HepG2 (cell line): Measurements from ENCODE around the gene ERCC4. TPM values are rescaled to one million over a fixed set of nuclear protein-coding genes. Genes with fewer than 3 reads are reported as not detected.

ENCODE experiments used
- CHCHD3 ChIP-seq: sonication (generic); formaldehyde crosslinking; IDR thresholded peaks from 2 replicates; pipeline ENCODE4 v1.8.0; 2022; ENCODE audit warnings: mild to moderate bottlenecking, missing genetic modification reagents, moderate library complexity
- EEA1 ChIP-seq: sonication (generic); formaldehyde crosslinking; IDR thresholded peaks from 2 replicates; pipeline ENCODE4 v1.5.1; 2020; ENCODE audit warnings: mild to moderate bottlenecking, missing genetic modification reagents, borderline replicate concordance
- EP300 ChIP-seq, 3 experiments: sonication (generic) in 1 of 3; formaldehyde crosslinking in 1 of 3; IDR thresholded peaks; 2 replicates each; pipeline versions ENCODE4 v1.5.1 to v1.6.1; 2011 to 2020; ENCODE audit warnings: low read depth in 2 of 3, low read length in 2 of 3, borderline replicate concordance in 1 of 3, improper control_type of control experiment in 1 of 3, mild to moderate bottlenecking in 1 of 3, missing genetic modification reagents in 1 of 3, moderate library complexity in 1 of 3
- GABPA ChIP-seq, 2 experiments: IDR thresholded peaks; 2 replicates each; pipeline ENCODE4 v1.6.1; 2011 to 2016; ENCODE audit warnings: low read depth in 2 of 2, low read length in 1 of 2, missing biosample characterization in 1 of 2, missing genetic modification characterization in 1 of 2
- HDAC1 ChIP-seq: sonication (generic); formaldehyde crosslinking; IDR thresholded peaks from 2 replicates; pipeline ENCODE4 v1.5.1; 2020; ENCODE audit warnings: mild to moderate bottlenecking, missing genetic modification reagents
- HOXA3 ChIP-seq: sonication (generic); formaldehyde crosslinking; IDR thresholded peaks from 2 replicates; pipeline ENCODE4 v1.5.0; 2020; ENCODE audit warnings: missing genetic modification reagents
- JARID2 ChIP-seq: sonication (generic); formaldehyde crosslinking; IDR thresholded peaks from 2 replicates; pipeline ENCODE4 v1.8.1; 2023; ENCODE audit warnings: missing genetic modification reagents, inconsistent platforms; ENCODE audit not compliant: insufficient replicate concordance
- NFIB ChIP-seq: sonication (generic); formaldehyde crosslinking; IDR thresholded peaks from 2 replicates; pipeline ENCODE4 v1.9.0; 2021; ENCODE audit warnings: missing genetic modification reagents, mild to moderate bottlenecking, borderline replicate concordance
- NFYB ChIP-seq: sonication (generic); formaldehyde crosslinking; IDR thresholded peaks from 2 replicates; pipeline ENCODE4 v1.4.0; 2020; ENCODE audit warnings: missing genetic modification reagents
- PAX8 ChIP-seq: sonication (generic); formaldehyde crosslinking; IDR thresholded peaks from 2 replicates; pipeline ENCODE4 v1.8.0; 2022; ENCODE audit warnings: mild to moderate bottlenecking, missing genetic modification reagents, borderline replicate concordance
- RARA ChIP-seq: IDR thresholded peaks from 2 replicates; pipeline ENCODE4 v1.6.1; 2016; ENCODE audit warnings: missing genetic modification reagents, missing compliant biosample characterization
- RBFOX2 ChIP-seq: fragments of 200-400 bp; formaldehyde crosslinking; IDR thresholded peaks from 2 replicates; pipeline ENCODE4 v1.6.1; 2017; ENCODE audit warnings: low read depth, mild to moderate bottlenecking, low read length
- SMARCE1 ChIP-seq: fragments of 450-650 bp; IDR thresholded peaks from 2 replicates; pipeline ENCODE4 v1.6.1; 2017; ENCODE audit warnings: borderline replicate concordance
- SMYD3 ChIP-seq: sonication (generic); formaldehyde crosslinking; IDR thresholded peaks from 2 replicates; pipeline ENCODE4 v1.8.1; 2023; ENCODE audit warnings: mild to moderate bottlenecking, missing genetic modification reagents
- SOX13 ChIP-seq, 3 experiments: fragments of 450-650 bp in 1 of 3; sonication (generic) in 1 of 3; formaldehyde crosslinking in 1 of 3; IDR thresholded peaks in 2 of 3; conservative IDR thresholded peaks in 1 of 3; 2 replicates each; pipeline versions ENCODE4 v1.5.0 to v1.6.1; 2016 to 2020; ENCODE audit warnings: antibody characterized with exemption in 1 of 3, mild to moderate bottlenecking in 1 of 3, missing compliant biosample characterization in 1 of 3, missing genetic modification reagents in 1 of 3, moderate library complexity in 1 of 3
- SP4 ChIP-seq: sonication (generic); formaldehyde crosslinking; IDR thresholded peaks from 2 replicates; pipeline ENCODE4 v1.8.1; 2023; ENCODE audit warnings: mild to moderate bottlenecking, missing genetic modification reagents
- ZBTB38 ChIP-seq: sonication (generic); formaldehyde crosslinking; IDR thresholded peaks from 2 replicates; pipeline ENCODE4 v1.5.1; 2020; ENCODE audit warnings: mild to moderate bottlenecking, missing genetic modification reagents
- ZNF260 ChIP-seq: sonication (generic); formaldehyde crosslinking; IDR thresholded peaks from 2 replicates; pipeline ENCODE4 v1.4.0; 2020; ENCODE audit warnings: missing genetic modification reagents, low read depth, mild to moderate bottlenecking, borderline replicate concordance
- ZNF430 ChIP-seq: sonication (generic); formaldehyde crosslinking; IDR thresholded peaks from 2 replicates; pipeline ENCODE4 v1.9.0; 2021; ENCODE audit warnings: mild to moderate bottlenecking, missing genetic modification reagents
- ZNF552 ChIP-seq: sonication (generic); formaldehyde crosslinking; IDR thresholded peaks from 2 replicates; pipeline ENCODE4 v1.9.0; 2022; ENCODE audit warnings: missing genetic modification reagents, mild to moderate bottlenecking, borderline replicate concordance
- ZNF562 ChIP-seq: sonication (generic); formaldehyde crosslinking; IDR thresholded peaks from 2 replicates; pipeline ENCODE4 v1.8.0; 2022; ENCODE audit warnings: missing genetic modification reagents, borderline replicate concordance
- ZNF605 ChIP-seq: sonication (generic); formaldehyde crosslinking; IDR thresholded peaks from 2 replicates; pipeline ENCODE4 v1.8.0; 2022; ENCODE audit warnings: mild to moderate bottlenecking, missing genetic modification reagents
- ZSCAN21 ChIP-seq: sonication (generic); formaldehyde crosslinking; IDR thresholded peaks from 2 replicates; pipeline ENCODE4 v1.8.0; 2022; ENCODE audit warnings: mild to moderate bottlenecking, missing genetic modification reagents, moderate library complexity, borderline replicate concordance
- polyA plus RNA-seq, 8 experiments: library from polyadenylated mRNA; depleted of rRNA in 3 of 8; stranded (reverse) in 7 of 8; unstranded in 1 of 8; fragments of >200 nt; fragmentation: Illumina TruSeq in 4 of 8; extraction: Trizol in 4 of 8; gene quantifications; 2 replicates each; pipeline versions ENCODE4 v1.2.1 to v1.2.3, GENCODE V29; 2011 to 2016; ENCODE audit warnings: low read depth in 4 of 8, missing spikeins in 1 of 8, mixed read lengths in 1 of 8; ENCODE audit not compliant: insufficient read depth in 1 of 8
- total RNA-seq, 5 experiments: library from RNA; depleted of rRNA; stranded (reverse); fragments of >200 nt; fragmentation: Illumina TruSeq; extraction: Trizol; gene quantifications; 2 replicates each; pipeline ENCODE4 v1.2.3, GENCODE V29; 2016; ENCODE audit warnings: low read depth in 1 of 5
- TF ChIP-seq, protein P1 (sequence below): IDR thresholded peaks from 2 replicates; pipeline ENCODE4 v1.6.1; 2012; ENCODE audit warnings: inconsistent platforms
- TF ChIP-seq, protein P2 (sequence below): sonication (generic); formaldehyde crosslinking; IDR thresholded peaks from 2 replicates; pipeline ENCODE4 v1.5.1; 2020; ENCODE audit warnings: missing genetic modification reagents, mild to moderate bottlenecking, borderline replicate concordance
- TF ChIP-seq, protein P3 (sequence below): sonication (generic); formaldehyde crosslinking; IDR thresholded peaks from 2 replicates; pipeline ENCODE4 v1.5.1; 2020; ENCODE audit warnings: missing genetic modification reagents, mild to moderate bottlenecking, borderline replicate concordance
- TF ChIP-seq, protein P4 (sequence below): IDR thresholded peaks from 2 replicates; pipeline ENCODE4 v1.6.1; 2016; ENCODE audit warnings: mild to moderate bottlenecking, missing biosample characterization, missing genetic modification reagents

Gene ERCC4
- total and polyA plus RNA-seq, 2 of the 13 experiments (the other 11 are each of a cell fraction or from before 2014, with no cell fraction given): 5.4 to 15.2 TPM

DNA sequence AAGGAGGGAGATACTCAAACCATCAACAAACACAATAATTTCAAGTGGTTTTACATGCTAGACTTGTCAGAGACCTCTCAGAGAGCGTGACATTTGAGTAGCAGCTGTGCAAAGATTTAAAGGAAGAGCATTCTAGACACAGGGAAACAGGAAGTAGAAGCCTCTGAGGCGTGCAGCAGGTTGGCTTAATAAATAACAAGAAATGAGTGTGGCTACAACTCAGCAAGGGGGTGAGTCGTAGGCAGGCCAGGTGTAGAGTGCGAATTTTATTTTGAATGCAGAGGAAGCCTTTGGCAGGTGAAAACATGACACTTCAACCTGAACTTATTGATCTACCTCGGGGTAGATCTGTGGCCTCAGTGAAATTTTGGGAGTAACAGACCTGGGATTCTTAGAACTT is 78.0 kb downstream of the ERCC4 start (continued):
- no peak for TF ChIP-seq JARID2
- no peak for TF ChIP-seq ZBTB38 (CRISPR knock-in tag)
- TF ChIP-seq SP4 (CRISPR knock-in tag): no peak
- TF ChIP-seq ZNF260 (CRISPR knock-in tag): no peak
- TF ChIP-seq EP300 (IDR thresholded peaks at IDR 0.05; ENCODE audit: low read depth in 2 of 2, low read length in 2 of 2): no peak
- TF ChIP-seq EP300 (CRISPR knock-in tag; IDR thresholded peaks at IDR 0.05; ENCODE audit: borderline replicate concordance): no peak
- no peak for TF ChIP-seq NFYB (CRISPR knock-in tag)
- TF ChIP-seq, protein P1, sequence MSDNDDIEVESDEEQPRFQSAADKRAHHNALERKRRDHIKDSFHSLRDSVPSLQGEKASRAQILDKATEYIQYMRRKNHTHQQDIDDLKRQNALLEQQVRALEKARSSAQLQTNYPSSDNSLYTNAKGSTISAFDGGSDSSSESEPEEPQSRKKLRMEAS: no peak
- no peak for TF ChIP-seq ZNF562 (CRISPR knock-in tag)
- no peak for TF ChIP-seq ZSCAN21 (CRISPR knock-in tag)
- TF ChIP-seq RARA (CRISPR knock-in tag): 0 out of 2 replicates have a peak, but pooled peaks have one; percentile 17
- TF ChIP-seq SMARCE1: no peak
- no peak for TF ChIP-seq GABPA (IDR thresholded peaks at IDR 0.05; ENCODE audit: low read depth, low read length)
- peak; percentile 84 for TF ChIP-seq GABPA (CRISPR knock-in tag; IDR thresholded peaks at IDR 0.05; ENCODE audit: low read depth)
- no peak for TF ChIP-seq NFIB
- TF ChIP-seq HOXA3 (CRISPR knock-in tag): no peak
- TF ChIP-seq ZNF430: 0 out of 2 replicates have a peak, but pooled peaks have one; percentile 24
- no peak for TF ChIP-seq RBFOX2
- TF ChIP-seq HDAC1: peak; percentile 25; the same call in 1 of the 2 replicates
- no peak for TF ChIP-seq CHCHD3 (CRISPR knock-in tag)
- TF ChIP-seq ZNF552: no peak
- TF ChIP-seq SOX13 (IDR thresholded peaks at IDR 0.05): no peak
- no peak for TF ChIP-seq SOX13 (CRISPR knock-in tag; conservative IDR thresholded peaks at IDR 0.05 in 1 of 2, IDR thresholded peaks at IDR 0.05 in 1 of 2)
- TF ChIP-seq, protein P2, sequence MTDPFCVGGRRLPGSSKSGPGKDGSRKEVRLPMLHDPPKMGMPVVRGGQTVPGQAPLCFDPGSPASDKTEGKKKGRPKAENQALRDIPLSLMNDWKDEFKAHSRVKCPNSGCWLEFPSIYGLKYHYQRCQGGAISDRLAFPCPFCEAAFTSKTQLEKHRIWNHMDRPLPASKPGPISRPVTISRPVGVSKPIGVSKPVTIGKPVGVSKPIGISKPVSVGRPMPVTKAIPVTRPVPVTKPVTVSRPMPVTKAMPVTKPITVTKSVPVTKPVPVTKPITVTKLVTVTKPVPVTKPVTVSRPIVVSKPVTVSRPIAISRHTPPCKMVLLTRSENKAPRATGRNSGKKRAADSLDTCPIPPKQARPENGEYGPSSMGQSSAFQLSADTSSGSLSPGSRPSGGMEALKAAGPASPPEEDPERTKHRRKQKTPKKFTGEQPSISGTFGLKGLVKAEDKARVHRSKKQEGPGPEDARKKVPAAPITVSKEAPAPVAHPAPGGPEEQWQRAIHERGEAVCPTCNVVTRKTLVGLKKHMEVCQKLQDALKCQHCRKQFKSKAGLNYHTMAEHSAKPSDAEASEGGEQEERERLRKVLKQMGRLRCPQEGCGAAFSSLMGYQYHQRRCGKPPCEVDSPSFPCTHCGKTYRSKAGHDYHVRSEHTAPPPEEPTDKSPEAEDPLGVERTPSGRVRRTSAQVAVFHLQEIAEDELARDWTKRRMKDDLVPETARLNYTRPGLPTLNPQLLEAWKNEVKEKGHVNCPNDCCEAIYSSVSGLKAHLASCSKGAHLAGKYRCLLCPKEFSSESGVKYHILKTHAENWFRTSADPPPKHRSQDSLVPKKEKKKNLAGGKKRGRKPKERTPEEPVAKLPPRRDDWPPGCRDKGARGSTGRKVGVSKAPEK: no peak
- TF ChIP-seq ZNF605 (CRISPR knock-in tag): peak; percentile 40; the same call in 1 of the 2 replicates
- no peak for TF ChIP-seq PAX8
- TF ChIP-seq, protein P3, sequence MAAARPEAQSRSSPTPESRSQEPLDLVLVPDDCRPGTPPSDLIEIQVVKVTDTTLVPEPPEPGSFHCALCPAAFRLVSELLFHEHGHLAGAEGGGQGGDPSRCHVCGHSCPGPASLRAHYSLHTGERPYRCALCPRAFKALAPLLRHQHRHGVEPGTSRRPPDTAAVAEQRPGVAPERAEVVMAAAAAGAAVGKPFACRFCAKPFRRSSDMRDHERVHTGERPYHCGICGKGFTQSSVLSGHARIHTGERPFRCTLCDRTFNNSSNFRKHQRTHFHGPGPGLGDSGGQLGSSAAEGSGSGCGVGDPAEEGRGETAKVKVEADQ (CRISPR knock-in tag): 0 out of 2 replicates have a peak, but pooled peaks have one; percentile 60
- TF ChIP-seq SMYD3: no peak
- TF ChIP-seq, protein P4, sequence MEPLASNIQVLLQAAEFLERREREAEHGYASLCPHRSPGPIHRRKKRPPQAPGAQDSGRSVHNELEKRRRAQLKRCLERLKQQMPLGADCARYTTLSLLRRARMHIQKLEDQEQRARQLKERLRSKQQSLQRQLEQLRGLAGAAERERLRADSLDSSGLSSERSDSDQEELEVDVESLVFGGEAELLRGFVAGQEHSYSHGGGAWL (CRISPR knock-in tag): no peak
- no peak for TF ChIP-seq EEA1
